NCI-H1417 (cell line): Measurements from ENCODE around the gene CABYR.
A peak's percentile ranks its signal among the peaks of the same experiment; 100 is the strongest.

Experiments
- DNase-seq, 3 experiments: peaks; one replicate each; lab custom pipeline; 2025; lab: John Stamatoyannopoulos, UW

The CABYR gene, protein sequence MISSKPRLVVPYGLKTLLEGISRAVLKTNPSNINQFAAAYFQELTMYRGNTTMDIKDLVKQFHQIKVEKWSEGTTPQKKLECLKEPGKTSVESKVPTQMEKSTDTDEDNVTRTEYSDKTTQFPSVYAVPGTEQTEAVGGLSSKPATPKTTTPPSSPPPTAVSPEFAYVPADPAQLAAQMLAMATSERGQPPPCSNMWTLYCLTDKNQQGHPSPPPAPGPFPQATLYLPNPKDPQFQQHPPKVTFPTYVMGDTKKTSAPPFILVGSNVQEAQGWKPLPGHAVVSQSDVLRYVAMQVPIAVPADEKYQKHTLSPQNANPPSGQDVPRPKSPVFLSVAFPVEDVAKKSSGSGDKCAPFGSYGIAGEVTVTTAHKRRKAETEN

DNA sequence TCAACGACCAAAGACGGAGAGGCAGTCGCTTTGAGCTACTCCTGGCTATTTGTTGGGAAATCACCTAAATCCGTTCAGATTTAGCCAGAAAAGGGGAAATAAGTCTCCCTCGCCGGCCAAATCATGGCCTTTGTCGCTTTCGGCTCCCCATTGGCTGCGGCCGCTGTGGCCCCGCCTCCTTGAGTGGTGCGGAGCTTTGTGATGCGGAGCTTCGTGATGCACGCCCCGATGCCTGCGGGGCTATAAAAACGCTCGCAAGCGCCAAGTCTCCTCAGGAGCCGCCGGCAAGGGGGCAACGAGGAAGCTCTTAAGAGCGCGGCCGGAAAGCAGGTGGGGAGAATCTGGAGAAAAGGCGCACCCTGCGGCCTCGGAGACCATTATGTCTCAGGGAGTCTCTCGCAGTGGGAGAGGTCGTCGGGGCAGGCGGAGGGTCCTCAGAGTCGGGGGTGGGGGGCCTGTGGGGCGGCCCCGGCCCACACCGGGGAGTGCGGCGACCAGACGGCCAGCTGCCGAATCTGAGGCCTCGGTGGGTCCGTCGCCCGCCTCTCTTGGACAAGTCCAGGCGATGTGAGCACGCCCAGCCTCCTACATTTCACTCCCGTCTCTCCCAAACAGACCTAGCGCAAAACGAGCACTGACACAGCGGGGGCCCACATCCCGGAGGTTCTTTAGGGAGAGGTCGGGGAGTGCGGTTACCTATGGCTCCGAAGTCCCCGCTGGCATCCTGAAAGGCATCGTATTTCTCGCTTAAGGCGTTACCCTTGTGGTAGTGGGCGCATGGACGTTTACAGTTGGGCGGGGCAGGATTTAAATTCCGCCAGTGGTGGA, at the start of gene CABYR:
Gene CABYR, plus strand, starts transcription at position 274 of the 828 bp plus-strand sequence. CDS start 4,053 bp downstream, outside the sequence.
- peak; percentile 71 to 97 (median 93) for DNase-seq

DNA sequence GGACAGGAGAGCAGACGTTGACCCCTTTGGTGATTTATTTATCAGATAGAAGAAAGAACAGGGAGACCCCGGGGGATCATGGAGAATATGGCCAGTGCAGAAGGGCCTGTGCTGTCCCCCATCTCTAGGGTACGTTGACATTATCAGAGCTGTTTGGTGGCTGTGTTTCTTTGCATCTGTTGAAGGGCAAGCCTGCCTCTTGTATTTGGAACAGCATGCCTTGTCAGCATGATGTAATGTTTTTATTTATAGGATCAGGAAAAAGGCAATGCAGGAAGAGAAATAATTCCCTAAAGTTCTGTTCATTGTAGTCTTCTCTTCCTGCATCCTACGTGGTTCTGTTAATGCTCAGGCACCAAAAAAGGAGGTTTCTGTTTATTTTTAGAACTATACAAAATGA, 49.8 kb upstream of the CABYR start:
- peak in 1 of 3 experiments; percentile 45 for DNase-seq

DNA sequence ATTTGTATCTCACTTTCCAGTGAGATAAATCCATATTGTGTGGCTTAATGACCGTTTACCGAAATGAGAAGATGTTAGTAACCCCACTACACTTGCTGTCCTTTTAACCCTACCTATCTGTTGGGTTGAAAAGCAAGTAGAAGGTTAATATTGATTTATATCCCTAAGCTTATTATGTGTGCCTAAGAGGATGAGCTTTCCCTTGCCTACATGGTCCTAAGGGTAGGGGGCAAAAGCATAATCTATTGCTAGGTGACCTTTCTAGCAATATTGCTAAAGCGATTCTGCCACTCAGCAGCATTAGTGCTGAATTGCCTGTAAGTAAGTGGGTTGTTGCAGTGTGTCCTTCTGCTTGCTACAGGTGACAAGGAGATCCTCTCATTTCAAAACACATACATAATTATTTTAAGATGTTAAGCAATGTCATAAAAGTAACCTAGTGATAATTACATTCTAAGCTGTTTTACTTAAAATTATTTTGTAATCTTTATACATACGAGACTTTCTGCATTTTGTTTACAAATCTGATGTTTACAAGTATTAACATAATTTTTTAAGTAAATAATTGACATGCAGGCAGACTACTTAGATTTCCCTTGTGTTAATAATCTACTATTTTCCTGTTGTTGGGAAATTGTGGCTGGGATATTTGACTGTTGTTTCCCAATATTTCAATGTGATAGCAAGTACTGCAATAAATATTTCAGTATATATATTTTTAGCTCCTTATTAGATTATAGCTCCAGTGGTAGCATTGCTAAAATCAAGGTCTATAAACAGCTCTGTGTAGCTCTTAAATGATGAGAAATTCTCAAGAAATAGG, 49.1 kb upstream of the CABYR start:
- DNase-seq = peak in 1 of 3 experiments; percentile 45

DNA sequence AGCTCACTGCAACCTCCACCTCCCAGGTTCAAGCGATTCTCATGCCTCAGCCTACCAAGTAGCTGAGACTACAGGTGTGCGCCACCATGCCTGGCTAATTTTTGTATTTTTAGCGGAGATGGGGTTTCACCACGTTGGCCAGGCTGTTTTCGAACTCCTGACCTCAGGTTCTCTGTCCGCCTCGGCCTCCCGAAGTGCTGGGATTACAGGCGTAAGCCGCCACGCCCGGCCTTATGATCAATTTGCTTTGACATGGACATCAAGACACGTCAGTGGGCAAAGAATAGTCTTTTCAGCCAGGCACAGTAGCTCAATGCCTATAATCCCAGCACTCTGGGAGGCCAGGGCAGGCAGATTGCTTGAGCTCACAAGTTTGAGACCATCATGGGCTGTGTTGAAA, 48.0 kb upstream of the CABYR start:
- DNase-seq = no peak

DNA sequence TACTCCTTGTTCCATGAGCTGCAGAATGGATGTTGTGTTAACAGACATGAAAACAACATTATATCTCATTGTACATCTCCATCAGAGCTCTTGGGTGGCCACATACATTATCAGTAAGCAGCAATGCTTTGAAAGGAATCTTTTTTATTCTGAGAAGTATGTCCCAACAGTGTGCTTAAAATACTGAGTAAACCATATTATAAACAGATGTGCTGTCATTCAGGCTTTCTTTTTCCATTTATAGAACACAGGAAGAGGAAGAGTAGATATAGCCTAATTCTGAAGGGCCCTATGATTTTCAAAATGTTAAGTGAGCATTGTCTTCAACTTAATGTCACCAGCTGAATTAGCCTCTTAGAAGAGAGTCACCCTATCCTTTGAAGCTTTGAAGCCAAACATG, 44.3 kb upstream of the CABYR start:
- no peak for DNase-seq

DNA sequence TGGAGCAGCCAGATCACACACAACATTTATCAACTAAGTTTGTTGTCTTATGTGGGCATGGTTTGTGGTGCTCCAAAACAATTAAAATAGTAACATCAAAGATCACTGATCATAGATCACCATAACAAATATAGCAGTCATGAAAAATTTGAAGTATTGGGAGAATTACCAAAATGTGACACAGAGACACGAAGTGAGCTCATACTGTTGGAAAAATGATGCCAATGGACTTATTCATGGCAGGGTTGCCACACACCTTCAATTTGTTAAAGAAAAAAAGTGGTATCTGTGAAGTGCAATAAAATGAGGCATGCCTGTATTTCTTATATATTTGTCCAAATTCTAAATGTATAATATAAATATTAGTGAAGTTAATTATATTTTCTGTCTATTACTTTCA, 42.9 kb upstream of the CABYR start:
- DNase-seq = no peak

DNA sequence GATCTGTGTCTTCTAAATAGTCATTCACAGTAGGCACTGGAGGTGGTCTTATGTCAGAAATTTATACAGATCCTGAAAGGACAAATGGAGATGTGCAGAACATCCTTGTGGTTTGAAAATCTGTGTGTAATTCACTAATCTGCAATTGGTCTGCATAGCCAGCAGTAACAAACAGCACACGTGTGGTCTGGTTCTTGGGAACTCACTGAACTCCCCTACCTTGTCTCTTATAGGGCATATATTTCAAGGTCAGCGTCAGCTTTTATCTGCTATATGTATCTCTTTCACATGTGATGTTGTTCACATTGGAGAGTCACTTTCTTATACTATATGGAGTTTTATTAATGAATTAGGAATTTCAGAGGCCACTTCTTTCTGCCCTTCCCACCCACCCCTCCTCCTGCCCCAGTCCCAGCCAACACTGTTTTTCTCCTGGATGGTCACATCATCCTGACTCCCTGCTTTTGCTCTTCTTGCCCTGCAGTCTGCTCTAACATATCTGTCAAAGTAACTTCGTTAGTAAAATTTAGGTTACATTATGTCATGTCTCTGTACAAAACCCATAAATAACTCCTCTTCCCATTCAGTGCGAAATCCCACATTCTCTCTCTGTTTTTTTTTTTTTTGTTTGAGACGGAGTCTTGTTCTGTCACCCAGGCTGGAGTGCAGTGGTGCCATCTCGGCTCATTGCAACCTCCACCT, 35.4 kb upstream of the CABYR start:
- DNase-seq = no peak

DNA sequence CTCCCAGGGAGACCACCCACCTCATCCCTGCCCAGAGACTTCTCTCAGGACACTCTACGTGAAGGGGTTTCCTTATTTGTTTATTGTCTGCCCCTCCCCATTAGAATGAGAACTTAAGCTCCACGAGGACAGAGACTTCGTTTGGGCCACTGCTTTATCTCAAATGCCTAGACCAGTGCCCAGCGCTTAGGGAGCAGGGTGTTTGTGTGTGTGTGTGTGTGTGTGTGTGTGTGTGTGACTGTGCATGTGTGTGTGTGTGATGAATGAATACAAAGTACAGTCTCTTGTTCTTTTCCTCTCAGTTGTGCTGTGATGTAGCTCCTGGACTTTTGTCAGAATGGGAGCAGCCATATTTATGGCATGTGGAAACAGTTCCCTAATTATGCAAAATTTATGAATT, 34.4 kb upstream of the CABYR start:
- DNase-seq = no peak

DNA sequence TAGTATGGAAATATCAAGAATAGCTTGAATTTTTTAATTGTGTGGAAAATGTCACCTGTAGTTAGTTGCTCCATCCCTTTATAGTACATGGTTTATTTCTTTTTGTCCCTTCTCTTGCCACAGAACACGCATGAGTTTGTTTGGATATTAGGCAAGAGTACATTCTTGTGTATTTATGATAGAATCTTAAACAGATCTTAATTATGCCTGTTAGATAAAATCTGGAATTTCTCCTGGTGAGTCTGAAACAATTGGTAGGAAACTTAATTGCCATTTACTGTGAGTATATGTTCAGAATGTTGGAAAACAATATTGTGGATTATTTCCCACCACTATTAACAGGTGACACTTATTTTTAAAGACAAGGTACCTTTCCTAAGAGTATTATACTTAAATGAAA, 30.2 kb upstream of the CABYR start:
- DNase-seq = no peak

DNA sequence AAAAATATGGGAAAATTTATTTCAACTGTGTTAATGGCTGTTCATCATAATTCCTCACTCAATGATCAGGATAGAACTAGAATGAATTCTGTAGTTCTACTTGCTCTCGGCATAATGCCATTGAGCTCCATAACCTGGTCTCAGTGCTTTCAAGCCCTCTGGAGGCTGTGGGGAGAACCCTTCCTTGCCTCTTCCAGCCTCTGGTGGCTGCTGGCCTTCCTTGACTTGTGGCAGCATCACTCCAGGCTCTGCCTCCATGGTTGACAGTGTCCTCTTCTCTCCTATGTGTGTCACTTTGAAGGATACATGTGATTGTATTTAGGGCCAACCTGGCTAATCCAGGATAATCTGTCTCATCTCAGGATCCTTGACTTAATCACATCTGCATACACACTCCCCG, 26.9 kb upstream of the CABYR start:
- DNase-seq = no peak

DNA sequence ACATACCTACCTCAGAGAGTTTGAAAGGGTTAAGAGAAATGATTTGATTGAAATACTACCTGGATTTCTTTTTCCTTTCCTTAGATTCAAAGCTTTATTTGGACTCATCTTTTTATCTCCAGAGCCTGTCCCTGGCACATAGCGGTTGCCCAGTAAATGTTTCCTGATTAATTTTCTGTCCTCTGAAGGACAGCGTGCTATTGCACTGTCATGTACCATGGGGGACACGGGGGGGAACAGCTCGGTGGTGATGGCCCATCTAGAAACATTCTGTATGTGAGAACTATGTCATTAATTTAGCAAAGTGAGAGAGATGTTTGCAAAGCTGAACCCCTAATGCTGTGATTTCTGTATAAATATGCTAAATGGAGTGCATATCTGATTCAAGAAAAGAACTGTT, 26.4 kb upstream of the CABYR start:
- no peak for DNase-seq

DNA sequence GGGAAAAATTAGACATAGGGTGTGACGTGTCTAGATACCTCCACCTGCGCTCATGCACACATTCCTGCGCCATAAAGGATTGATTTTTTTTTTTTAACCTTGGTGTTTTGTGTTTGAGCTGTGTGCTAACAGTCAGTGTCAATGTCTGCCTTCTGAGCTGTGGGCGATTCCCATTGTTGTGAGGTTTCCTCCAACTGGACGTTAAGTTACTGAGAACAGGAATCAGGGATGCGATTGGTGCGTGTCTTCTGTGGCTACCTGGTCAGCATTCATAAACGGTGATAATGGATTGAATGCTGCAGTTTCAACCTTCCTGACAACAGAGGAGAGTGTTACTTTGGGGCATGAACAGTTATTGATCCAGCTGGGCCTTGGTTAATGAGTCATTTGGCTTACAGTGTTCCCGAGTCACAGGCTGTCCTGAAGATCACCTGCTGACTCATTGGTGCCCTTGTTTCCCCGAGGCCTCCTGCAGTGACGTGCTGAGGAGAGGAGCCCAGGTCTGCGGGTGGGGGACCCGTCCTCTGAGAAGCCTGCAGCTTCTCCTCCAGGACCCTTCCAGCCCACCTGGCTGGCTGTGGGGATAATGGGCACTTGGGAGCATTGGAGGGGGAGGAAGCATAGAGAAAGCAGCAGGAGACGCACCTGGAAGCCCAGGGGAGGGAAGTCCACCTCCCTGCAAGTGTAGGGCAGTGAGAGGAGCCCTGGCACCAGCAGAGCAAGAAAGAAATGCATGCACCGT, 25.8 kb upstream of the CABYR start:
- DNase-seq = peak in 2 of 3 experiments; percentile 66 to 80

DNA sequence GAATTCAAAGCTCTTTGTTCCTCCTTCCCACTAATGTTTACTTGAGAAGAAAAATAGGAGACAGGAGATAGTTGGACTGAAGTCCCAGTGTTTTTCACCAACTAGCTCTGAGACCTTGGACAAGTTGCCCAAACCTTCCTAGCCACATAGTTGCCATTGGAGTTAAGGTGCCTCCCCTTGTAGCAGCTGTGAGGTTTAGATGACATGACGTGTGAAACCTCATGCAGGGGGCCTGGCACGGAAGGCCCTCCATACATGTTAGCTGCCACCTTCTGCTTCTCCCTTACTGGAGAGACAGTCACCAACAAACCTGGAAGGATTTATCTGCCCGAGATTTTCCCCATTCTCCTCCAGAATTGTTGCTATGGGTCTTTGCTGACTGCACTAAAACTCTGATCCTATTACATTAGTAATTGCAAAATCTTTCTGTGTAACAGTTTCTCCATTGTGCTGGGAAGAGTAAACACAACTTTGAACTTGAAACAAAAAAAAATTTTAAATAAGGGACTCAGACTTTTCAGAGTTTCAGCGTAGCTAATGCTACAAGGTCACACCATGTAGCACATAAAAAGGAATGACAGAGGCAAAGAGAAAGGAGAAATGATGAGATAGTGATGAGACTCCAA, 23.8 kb upstream of the CABYR start:
- DNase-seq = no peak

DNA sequence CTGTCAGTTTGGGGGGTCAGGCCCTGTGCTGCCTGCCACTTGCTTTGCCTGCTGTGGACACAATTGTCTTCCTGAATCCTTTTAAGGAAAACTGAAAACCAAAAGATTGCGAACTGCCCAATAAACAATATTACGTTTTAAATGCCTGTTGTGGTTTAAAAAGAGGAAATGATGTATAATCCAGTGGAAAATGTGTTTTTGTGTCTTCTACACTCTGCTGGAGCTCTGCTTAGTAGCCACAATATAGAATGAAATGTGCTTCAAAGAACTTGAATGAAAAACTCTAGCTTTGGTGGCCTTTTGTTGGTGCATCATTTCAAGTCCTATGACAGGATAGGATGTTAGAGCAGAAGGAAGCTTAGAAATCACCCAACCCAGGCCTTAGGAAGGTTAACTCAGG, 23.2 kb upstream of the CABYR start:
- DNase-seq = no peak

DNA sequence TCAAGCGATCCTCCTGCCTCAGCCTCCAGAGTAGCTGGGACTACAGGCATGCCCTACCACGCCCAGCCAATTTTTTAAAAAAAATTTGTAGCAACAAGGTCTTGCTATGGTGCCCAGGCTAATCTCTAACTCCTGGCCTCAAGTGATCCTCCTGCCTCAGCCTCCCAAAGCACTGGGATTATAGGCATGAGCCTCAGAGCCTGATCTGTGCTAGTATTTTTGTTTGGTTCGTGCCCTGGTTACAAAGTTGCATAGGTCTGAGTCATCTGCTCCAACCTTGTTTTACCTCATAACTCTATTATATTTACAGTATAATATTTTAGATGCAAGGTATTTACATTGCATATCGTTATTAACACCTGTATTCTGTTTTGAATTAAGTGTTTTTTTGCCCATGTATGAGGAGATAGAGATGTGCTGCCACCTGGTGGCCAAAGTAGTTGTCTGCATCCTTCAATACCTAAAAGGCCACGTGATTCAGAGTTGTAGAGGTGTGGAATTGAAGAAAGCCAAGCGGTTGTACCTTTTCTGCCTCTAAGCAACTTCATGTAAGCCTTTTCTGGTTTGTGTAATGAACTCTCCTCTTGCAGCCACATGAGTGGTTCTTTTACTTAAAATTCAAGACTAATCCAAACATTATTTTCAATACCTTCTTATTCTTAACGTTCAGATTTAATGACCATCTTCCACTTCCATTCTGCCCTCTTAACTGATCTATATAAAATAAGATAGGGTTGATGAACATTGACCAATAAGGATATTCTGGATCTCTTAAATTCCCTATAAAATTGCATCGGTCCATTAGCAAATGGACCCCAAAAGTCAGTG, 19.9 kb upstream of the CABYR start:
- peak; percentile 63 to 95 (median 74) for DNase-seq

DNA sequence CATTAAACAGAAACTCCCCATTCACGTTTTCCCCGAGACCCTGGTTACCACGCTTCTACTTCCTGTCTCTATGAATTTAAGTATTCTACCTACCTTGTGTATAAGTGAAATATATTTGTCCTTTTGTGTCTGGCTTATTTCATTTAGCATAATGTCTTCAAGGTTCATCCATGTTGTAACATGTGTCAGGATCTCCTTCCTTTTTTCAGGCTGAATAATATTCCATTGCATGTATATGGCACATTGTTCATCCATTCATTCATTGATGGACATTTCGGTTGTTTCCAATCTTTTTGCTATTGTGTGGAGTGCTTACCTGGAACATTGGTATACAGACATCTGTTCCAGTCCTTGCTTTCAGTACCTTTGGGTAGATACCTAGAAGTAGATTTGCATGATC, 18.2 kb upstream of the CABYR start:
- no peak for DNase-seq

DNA sequence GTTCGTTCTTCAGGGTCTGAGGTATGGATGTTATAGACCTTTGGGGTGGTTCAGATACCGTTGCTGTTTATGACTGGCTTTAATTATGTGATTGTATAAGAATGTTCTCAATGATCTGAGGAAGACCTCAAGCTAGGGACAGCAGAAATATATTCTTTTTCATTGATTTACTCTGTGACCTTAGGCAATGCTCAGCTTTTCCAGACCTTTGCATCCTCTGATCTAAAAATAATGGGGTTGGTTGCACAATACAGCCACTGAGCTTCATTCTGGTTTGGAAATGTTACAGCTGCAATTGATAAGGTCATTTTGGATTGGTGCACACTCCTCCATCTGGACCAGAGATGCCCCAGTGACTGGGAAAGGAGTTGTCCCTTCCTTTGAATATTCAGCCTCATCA, 17.2 kb upstream of the CABYR start:
- DNase-seq = no peak

DNA sequence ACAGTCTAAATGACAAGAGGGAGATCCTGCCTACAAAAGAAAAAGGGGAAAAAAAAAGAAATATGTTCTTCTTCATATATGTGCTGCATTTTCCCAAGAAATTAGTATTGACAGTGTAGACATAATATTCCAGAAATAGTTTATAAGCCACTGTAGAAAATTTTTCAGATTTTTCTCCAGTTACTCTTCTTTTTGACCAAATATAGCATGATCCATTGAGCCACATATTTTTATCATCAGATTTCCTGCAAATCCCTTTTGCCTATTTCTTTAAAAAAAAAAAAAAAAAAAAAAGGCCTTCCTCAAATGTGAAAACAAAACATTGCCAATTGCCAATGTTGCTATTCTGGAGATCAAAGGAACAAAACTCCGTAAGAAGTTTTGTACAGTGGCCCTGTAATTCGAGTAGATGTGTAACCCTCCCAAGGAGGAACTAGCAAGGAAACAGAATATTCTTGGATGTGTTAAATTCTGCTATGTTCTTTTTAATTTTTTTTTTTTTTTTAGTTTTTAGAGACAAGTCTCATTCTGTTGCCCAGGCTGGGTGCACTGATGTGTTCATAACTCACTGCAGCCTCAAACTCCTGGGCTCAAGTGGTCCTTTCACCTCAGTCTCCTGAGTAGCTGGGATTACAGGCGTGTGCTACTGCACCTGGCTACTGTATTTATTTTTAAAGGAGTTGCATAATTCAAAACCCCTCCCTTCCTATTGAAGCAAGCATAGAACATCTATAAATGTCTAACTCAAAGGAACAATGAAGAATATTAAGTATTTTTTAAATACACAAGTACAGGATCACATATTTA, 12.5 kb upstream of the CABYR start:
- DNase-seq = peak in 2 of 3 experiments; percentile 18 to 79

DNA sequence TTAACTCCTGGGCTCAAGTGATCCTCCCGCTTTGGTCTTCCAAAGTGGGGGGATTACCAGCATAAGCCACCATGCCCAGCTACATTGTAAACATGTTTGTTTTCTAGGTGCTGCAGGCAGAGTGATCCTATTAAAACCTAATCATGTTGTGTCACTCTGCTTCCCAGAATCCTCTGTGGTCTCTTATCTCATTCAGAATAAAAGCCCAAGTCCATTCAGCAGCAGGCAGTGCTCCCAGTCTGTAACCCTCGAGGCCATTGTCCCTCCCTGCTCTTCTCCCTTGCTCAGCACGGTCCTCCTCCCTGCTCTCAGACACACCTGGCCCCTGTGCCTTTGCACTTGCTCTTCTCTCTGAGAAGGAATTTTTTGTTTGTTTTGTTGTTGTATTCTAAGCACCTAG, 11.1 kb upstream of the CABYR start:
- no peak for DNase-seq
